Erythroblast (primary cell): ENCODE measurements around the gene EFNA2.
"Not testable (repeated sequence)": the region's sequence is repeated elsewhere in the genome, so short reads cannot be mapped to it uniquely, and the experiment has no call there.

Experiments used
- DNase-seq, 2 experiments: peaks; one replicate each; lab custom pipeline; 2025; lab: John Stamatoyannopoulos, UW
- GATA1 ChIP-seq: IDR thresholded peaks from 2 replicates; pipeline ENCODE4 v1.6.1; 2011; ENCODE audit warnings: low read depth, mild to moderate bottlenecking, control low read depth, low read length, moderate library complexity
- POLR2A ChIP-seq: IDR thresholded peaks from 2 replicates; pipeline ENCODE4 v1.6.1; 2011; ENCODE audit warnings: mild to moderate bottlenecking, low read length

EFNA2 gene

DNA sequence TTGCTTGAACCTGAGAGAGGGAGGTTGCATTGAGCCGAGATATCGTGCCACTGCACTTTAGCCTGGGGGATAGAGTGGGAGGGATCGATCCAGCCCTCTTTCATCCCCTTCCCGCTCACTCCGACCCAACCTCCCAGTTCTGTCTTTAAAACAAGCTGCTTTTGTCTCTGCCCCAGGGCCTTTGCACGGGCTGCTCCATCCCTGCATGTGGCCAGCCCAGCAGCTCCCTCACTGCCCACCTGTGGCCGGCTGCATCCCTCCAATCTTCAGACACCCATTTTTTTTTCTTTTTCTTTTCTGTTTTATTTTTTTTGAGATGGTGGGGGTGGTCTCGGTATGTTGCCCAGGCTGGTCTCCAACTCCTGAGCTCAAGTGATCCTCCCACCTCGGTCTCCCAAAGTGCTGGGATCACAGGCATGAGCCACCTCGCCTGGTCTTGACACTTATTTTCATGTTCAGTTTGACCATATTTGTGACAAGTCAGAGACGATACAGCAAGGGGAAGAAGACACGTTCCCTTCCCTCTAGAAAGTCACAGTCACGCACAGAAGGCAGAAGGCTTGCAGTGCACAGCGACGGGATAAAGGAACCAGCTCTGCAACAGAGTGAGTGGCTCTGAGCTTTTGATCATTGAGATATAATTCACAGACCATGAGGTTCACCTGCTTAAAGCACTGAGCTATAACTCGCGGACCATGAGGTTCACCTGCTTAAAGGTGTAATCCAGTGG is 31.8 kb downstream of the EFNA2 start:
- TF ChIP-seq GATA1 (no peak), POLR2A (no peak)
- DNase-seq, result no peak

DNA sequence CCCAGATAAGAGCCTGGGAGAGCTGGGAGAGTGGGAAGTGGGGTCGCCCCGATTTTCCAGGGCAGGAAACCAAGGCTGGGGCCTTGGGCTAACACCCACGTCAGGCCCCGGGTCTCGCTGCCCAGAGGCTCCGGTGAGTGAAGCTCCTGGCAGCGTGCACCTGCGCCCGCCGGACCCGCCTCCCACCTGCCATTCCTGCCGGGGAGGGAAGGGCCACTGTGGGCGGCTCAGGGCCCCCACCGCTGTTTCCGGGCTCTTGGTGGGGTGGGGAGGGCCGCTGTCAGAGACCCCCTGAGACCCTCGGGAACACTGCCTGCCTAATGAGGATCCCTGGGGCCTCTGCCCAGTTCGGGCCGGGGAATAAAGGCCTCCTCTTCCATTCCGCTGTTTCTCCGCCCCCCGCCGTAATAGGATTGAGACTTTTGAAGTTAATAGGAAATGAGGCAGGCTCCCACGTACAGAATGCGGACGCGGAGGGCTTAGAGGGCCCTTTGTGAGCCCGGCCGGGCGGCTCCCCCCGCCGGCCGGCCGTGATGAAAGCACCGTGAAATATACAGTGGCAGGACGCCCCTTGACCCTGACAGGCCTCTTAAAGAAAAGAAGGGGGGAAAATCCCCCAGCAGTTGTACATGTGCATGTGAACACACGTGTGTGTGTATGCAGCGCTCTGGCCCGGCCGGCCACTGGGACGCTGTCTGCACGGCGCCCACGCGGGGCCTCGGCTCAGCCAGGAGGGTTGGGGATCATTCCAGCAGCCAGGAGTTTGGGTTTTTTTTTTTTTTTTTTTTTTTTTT is 33.2 kb downstream of the EFNA2 start:
- TF ChIP-seq POLR2A (no peak), GATA1 (no peak)

DNA sequence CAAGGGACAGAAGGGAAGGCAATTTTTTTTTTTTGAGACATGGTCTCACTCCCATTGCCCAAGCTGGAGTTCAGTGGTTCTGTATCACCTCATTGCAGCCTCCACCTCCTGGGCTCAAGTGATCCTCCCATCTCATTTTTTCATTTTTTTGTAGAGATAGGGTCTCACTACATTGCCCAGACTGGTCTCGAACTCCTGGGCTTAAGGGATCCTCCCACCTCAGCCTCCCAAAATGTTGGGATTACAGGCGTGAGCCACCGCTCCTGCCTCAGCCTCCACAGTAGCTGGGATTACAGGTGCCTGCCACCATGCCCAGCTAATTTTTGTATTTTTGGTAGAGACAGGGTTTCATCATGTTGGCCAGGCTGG is 34.6 kb downstream of the EFNA2 start:
- not testable (repeated sequence) for DNase-seq

More for the DNA sequence above, 33.2 kb downstream of the EFNA2 start:
- no peak for DNase-seq

DNA sequence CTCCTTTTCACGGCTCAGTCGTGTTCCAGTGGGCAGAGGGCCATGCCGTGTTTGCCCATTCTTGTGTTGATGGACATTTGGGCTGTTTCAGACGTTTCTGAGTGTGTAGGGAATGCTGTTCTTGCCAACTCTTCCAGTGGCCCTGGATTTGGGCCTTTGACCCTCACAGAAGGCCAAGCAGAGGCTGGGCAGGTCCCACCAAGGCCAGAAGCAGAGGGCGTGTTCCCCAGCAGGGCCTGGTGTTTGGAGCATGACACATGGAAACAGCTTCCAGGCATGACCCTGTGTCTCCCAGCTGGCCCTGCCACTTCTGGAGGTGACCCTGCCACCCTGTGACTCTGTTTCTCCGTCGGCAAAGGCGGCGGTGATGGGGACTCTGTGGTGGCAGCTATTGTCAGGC is 35.9 kb downstream of the EFNA2 start:
- DNase-seq, result no peak

DNA sequence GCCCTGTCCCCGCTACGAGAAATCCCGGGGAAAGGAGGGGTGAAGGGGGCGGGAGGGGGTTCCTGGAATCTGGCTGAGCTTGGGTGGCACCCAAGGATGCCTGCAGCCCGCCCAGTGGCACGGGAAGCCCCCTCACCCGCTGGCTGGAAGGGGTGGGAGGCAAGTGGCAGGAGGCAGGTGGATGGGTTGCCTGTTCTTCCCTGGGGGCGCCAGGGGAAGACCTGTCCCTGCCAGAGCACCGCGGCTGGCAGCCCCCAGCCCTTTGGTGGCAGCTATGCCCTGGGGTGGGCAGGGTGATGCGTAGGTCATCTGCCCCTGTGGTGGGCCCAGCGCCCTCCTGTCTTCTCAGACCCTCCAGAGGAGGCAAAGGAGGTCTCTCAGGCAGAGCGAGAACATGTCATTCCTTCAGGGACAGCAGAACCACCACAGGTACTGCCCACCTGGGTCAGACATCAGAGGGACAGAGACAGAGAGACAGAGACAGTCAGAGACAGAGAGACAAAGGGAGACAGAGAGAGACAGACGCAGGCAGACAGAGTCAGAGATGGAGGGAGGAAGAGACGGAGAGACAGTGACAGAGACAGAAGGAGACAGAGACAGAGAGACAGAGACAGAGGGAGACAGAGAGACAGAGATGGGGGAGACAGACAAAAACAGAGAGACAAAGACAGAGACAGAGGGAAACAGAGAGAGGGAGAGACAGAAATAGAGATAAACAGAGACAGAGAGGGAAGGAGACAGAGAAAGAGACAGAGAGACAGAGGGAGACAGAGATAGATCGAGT is 36.7 kb downstream of the EFNA2 start:
- DNase-seq, result no peak
- TF ChIP-seq POLR2A (no peak), GATA1 (no peak)

More for the DNA sequence above, 35.9 kb downstream of the EFNA2 start:
- no peak for TF ChIP-seq POLR2A
- no peak for TF ChIP-seq GATA1

DNA sequence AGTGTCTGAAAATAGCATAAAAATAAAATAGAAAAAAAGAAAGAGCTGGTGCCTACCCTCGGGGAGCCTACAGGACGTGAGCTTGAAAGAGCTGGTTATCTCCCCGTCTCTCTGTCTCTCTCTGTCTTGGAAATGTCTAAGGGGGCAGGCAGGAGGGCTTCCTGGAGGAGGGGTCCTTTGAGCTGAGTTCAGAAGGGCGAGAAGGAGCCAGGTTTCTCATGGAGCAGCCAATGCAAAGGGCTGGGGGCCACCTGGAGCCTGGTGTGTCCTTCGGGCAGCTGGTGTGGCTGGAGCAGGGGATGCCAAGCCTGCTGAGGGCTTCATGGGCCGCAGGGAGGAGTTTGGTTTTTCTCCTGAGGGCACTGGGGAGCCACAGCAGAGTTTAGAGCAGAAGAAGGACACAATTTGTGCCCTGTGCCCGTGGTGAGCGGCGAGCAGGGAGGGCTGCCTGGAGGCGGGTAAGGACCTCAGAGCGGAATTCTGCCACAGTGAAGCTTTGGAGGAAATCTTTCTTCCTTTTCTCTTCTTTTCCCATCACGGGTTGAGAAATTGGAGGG is 38.7 kb downstream of the EFNA2 start:
- DNase-seq, result no peak
- TF ChIP-seq POLR2A, result no peak
- TF ChIP-seq GATA1, result no peak

DNA sequence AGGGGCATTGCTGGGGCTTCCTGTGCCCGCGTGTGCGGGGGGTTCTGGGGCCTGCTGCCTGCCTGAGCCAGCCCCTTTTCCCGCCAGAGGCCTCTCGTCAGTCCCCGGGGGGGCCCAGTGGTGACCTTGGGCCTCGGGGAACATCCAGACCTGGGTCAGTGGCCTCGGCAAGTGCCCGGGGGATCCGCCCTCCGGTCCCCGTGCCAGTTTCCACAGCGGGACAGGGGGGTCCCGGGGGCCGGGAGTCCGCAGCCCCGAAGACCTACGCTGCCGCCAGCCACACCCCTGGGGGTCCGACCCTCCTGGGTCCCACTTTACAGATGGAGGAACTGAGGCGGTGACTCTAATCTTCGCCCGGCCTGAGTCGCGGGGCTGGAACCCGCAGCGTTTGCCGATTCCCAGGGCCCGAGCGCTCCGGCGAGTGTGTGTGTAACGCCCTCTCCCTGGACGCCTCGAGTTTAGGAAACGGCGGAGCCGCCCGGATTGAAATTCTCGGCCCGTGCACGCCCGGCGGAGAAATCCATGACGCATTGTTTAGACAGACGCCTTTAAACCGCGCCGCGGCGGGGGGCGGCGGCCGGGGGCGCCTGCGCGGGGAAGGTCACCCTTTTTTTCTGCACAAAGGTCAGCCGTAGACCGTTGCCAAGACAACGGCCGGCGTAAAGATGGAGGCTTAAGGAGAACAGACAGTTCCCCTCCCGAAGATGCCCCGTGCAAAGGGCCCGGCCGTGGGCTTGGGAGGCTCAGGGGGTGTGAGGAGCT is 39.3 kb downstream of the EFNA2 start:
- TF ChIP-seq GATA1 (no peak), POLR2A (no peak)
- peak in 1 of 2 experiments; percentile 26 for DNase-seq

DNA sequence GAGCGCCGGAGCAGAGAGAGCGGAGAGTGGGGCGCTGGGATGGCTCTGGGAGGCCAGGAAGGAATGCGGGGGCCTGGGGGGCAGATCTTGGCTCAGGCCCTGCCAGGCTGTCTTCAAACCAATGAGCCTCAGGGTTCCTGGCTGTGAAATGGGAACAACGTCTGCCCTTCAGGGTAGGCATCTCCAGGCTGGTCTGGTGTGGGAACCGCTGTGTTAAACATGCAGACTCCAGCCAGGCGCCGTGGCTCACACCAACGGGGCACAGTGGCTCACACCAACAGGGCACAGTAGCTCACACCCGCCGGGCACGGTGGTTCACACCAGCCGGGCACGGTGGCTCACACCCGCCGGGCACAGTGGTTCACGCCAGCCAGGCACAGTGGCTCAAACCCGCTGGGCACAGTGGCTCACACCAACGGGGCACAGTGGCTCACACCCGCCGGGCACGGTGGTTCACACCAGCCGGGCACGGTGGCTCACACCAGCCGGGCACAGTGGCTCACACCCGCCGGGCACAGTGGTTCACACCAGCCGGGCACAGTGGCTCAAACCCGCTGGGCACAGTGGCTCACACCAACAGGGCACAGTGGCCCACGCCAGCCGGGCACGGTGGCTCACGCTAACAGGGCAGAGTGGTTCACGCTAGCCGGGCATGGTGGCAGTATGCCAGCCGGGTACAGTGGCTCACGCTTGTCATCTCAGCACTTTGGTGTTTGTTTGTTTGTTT is 40.1 kb downstream of the EFNA2 start:
- no peak for DNase-seq
- TF ChIP-seq POLR2A (no peak), GATA1 (no peak)

DNA sequence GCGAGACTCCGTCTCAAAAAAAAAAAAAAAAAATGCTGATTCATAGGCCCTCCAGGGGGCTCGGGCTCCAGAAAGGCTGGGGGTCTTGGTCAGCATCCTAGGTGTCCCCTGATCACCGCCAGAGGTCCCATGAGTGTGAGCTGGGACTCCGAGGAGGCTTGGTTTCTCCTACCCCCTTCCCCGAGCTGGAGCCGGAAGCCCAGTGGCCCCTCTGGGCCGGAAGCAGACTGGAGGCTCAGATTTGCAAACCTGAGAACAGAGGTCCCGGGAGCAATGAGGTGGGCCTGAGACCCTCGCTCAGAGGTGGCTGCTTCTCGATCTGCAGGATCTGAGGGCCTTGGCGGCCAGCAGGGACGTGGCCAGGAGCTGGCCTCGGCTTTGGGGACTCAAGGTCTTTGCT is 41.5 kb downstream of the EFNA2 start:
- DNase-seq, result no peak
- TF ChIP-seq GATA1 (no peak), POLR2A (no peak)

DNA sequence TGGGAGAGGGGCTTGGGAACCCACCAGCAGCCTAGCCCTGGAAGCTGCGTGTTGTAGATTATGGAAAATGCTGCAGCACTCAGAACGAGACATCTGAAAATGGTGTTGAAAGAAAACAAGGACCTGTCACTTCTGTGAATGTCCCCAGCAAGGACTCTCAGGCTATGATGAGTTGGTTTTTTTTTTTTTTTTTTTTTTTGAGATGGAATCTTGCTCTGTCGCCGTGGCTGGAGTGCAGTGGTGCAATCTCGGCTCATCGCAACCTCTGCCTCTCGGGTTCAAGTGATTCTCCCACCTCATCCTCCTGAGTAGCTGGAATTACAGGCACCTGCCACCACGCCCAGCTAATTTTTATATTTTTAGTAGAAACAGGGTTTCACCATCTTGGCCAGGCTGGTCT is 46.5 kb downstream of the EFNA2 start:
- DNase-seq, result not testable (repeated sequence)

DNA sequence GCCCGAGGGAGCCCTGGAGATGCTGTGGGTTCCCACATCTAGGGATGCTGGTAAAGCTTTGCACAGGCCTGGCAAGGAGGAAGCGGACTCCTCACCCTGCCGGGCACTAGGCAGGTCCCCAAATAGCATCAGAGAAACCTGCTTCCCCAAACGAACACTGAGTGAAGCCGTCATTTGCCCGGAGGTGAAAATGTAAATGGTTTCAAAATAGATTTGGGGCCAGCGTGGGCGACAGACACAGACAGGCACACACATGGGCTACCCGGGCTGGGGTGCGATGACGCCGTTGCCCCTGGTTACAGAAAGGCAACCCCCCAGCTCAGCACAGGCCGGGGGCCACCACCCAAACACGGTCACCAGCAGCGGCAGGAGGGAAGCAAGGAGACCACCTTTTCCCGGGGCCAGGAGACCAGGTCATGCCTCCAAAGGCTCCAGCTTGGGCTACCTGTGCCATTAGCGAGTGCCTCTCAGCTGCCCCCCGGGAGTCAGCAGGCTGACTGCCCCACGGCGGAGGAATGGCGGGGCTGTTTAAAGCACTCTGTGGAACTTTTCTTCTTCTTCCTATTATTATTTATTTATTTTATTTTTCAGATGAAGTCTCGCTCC is 50.5 kb downstream of the EFNA2 start:
- TF ChIP-seq POLR2A (no peak), GATA1 (no peak)
- no peak for DNase-seq

DNA sequence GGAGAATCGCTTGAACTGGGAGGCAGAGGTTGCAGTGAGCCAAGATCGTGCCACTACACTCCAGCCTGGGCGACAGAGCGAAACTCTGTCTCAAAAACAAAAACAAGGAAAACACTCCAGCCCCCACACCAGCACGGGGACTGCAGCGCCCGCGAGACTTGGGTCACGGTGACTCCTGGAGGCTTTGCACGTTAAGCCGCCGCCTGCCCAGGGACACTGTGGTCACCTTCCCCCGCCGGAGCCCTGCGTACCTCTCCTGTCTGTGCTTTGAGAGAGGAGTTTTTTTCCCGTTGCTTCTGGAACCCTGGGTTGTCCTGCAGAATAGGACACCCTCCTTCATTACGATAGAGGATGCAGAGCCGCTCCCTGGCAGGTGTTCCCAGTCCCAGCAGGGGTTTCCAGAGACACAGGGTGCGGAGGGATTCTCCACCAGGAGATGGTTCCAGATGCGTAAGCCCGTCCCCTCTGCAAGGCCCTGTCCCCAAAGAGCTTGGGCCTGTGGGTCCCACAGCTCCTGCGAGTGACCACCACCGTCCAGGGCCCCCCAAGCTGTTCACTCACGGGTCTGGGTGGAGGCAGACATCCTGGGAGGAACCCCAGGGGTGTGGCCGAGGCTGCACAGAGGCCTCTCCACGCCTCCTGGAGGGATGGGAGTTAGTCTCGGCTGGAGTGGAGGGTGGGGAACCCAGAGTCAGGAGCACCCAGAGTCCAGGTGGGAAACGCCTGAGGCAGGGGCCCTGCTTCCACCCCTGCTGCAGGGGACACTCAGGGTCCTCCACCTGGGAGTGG is 55.2 kb downstream of the EFNA2 start:
- no peak for DNase-seq
- TF ChIP-seq GATA1 (no peak), POLR2A (no peak)
